RWPE1 (cell line): ENCODE measurements around the gene NOS3.

ENCODE experiments used
- CTCF ChIA-PET: fragments of 350-600 bp; sonication (Branson Sonifier 250); formaldehyde crosslinking; extraction: SDS; loops from one replicate; lab custom pipeline; 2021; lab: Yijun Ruan, JAX
- POLR2A ChIA-PET: fragments of 400-600 bp; formaldehyde crosslinking; extraction: SDS; loops from one replicate; lab custom pipeline; 2020; ENCODE audit warnings: antibody characterized with exemption; ENCODE audit not compliant: low non-redundant PET; lab: Yijun Ruan, JAX
- DNase-seq: peaks from one replicate; pipeline ENCODE4 v3.0.0; 2012; ENCODE audit warnings: low spot score
- H3K27ac ChIP-seq: fragments of 450-650 bp; 2 replicates; pipeline ENCODE4 v1.5.1; 2017
- TF ChIP-seq, protein P1 (sequence below): fragments of 450-650 bp; conservative IDR thresholded peaks from 2 replicates; pipeline ENCODE4 v1.5.1; 2017; ENCODE audit warnings: low read depth, mild to moderate bottlenecking

Gene NOS3

DNA sequence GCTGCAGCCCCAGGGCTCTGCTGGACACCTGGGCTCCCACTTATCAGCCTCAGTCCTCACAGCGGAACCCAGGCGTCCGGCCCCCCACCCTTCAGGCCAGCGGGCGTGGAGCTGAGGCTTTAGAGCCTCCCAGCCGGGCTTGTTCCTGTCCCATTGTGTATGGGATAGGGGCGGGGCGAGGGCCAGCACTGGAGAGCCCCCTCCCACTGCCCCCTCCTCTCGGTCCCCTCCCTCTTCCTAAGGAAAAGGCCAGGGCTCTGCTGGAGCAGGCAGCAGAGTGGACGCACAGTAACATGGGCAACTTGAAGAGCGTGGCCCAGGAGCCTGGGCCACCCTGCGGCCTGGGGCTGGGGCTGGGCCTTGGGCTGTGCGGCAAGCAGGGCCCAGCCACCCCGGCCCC, 2.7 kb downstream of the NOS3 start:
- no peak for DNase-seq
- H3K27ac ChIP-seq, result no peak overlapping the region
- ChIA-PET POLR2A (no interaction called here), CTCF (interaction anchor here (1.0 kb wide), 1 partner anchor 95 kb away, joined by 3 read pairs; no protein-coding TSS in a partner anchor)
- TF ChIP-seq, protein P1, sequence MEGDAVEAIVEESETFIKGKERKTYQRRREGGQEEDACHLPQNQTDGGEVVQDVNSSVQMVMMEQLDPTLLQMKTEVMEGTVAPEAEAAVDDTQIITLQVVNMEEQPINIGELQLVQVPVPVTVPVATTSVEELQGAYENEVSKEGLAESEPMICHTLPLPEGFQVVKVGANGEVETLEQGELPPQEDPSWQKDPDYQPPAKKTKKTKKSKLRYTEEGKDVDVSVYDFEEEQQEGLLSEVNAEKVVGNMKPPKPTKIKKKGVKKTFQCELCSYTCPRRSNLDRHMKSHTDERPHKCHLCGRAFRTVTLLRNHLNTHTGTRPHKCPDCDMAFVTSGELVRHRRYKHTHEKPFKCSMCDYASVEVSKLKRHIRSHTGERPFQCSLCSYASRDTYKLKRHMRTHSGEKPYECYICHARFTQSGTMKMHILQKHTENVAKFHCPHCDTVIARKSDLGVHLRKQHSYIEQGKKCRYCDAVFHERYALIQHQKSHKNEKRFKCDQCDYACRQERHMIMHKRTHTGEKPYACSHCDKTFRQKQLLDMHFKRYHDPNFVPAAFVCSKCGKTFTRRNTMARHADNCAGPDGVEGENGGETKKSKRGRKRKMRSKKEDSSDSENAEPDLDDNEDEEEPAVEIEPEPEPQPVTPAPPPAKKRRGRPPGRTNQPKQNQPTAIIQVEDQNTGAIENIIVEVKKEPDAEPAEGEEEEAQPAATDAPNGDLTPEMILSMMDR, result no peak

DNA sequence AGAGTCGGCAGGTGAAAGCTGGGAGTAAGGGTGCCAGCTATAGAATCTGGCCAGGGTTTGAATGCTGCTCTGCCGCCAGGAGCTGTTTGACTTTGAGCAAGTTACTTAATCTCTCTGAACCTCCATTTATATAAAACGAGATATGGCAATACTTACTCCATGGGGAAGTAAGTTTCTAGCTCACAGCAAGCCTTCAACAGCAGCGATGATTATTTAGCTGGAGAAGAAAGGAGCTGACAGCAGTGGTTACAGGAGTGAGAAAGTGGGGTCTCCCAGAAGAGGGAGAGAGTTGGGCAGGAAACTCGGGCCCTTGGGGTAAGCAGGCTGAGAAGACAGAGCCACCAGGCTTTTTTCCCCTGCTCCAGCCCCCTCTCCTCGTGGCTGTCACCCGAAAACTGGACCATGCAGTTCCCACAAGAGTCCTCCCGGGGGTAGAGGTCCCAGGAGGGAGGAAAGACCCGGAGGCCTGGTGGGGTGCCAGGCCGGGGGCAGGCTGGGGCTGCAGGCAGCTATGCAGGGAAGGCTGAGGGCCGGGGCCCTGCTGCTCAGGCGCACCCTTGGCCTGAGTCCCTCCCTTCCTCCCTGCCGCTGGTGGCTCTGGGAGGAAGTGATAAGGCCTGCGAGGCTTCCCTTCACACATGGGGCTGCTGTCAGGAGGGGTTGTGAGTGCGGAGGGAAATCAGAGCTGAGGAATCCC, 3.5 kb downstream of the NOS3 start:
- TF ChIP-seq, protein P1, result no peak
- ChIA-PET CTCF (interaction anchor here (0.5 to 1.0 kb wide), 2 partner anchors 96 to 449 kb away, joined by 3 read pairs; no protein-coding TSS in a partner anchor), POLR2A (no interaction called here)
- DNase-seq, result no peak
- no peak overlapping the region for H3K27ac ChIP-seq

DNA sequence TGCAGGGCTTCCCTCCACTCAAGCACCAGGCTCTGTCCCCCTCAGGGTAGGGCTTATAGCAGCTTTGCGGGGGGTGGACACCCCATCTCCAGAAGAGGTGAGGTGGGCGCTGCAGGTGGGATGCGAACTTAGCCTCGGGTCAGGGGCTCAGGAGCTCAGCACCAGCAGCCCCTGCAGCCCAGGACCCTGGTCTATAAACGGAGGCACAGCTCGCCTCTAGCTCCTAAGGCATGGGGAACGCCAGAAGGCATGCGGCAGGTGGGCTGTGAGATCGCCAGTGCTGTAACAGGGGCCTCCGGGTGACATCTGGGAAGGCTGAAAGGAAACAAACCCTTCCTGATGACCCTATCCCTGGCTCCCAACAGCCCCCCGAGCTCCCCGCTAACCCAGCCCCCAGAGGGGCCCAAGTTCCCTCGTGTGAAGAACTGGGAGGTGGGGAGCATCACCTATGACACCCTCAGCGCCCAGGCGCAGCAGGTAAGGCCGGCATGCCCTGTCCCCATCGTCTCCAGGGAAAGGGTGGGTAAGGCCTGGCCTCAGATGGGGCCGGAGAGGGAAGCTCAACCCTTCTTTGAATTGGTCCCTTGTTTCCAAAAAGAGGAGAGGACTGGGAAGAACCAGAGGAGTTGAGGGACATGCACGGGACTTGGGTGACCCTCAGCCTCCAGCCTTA, 4.2 kb downstream of the NOS3 start:
- DNase-seq, result no peak
- ChIA-PET CTCF (interaction anchor here (0.5 to 0.6 kb wide), 2 partner anchors 14 to 449 kb away, joined by 3 to 5 read pairs; no protein-coding TSS in a partner anchor), POLR2A (no interaction called here)
- H3K27ac ChIP-seq, result no peak overlapping the region
- TF ChIP-seq, protein P1, result no peak

DNA sequence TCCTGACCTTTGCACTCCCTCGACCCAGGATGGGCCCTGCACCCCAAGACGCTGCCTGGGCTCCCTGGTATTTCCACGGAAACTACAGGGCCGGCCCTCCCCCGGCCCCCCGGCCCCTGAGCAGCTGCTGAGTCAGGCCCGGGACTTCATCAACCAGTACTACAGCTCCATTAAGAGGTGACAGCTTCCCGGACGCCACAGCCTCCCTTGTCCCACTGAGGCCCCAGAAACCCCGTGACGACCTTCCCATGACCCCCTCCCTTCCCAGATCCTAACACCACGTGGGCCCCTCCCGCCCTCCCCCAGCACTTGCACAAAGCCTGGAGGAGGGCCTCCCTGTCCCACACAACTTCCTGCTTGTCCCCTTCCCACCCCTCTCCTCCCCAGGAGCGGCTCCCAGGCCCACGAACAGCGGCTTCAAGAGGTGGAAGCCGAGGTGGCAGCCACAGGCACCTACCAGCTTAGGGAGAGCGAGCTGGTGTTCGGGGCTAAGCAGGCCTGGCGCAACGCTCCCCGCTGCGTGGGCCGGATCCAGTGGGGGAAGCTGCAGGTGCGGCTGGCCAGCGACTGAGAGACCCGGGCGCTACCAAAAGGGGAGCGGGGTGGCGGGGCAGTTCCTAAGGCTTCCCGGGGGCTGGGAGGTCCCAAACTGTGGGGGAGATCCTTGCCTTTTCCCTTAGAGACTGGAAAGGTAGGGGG, 5.7 kb downstream of the NOS3 start:
- TF ChIP-seq, protein P1, result no peak
- no peak overlapping the region for H3K27ac ChIP-seq
- no peak for DNase-seq
- ChIA-PET POLR2A (no interaction called here), CTCF (interaction anchor here (0.6 kb wide), 1 partner anchor 12 kb away, joined by 3 read pairs; no protein-coding TSS in a partner anchor)

DNA sequence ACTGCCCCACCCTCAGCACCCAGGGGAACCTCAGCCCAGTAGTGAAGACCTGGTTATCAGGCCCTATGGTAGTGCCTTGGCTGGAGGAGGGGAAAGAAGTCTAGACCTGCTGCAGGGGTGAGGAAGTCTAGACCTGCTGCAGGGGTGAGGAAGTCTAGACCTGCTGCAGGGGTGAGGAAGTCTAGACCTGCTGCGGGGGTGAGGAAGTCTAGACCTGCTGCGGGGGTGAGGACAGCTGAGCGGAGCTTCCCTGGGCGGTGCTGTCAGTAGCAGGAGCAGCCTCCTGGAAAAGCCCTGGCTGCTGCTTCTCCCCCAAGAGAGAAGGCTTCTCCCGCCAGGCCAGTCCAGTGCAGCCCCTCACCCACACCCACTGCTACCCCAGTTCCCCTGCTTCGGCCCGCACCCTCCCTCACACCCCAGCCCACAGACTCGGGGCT, 6.3 kb downstream of the NOS3 start:
- no peak overlapping the region for H3K27ac ChIP-seq
- POLR2A ChIA-PET, result no interaction called here
- CTCF ChIA-PET, result no interaction called here
- DNase-seq, result no peak
- TF ChIP-seq, protein P1, result no peak

DNA sequence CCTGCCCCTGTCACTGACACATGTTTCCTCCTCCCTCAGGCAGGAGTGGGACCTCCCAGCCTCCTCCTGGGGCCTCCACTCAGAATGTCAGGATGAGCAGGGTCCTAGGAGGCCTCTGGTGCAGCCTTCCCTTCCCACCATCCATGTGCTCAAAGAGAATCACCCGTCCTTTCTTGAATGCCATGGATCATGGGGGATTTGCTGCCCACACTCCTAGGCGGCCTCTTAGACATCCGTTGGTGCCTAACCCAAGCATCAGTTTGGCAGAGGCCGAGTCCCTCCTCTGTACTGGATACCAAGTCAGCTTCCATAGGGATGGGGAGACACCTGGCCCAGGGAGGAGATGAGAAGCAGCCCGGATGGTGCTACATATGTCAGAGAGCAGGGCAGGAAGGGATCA, 7.0 kb downstream of the NOS3 start:
- ChIA-PET CTCF (no interaction called here), POLR2A (no interaction called here)
- no peak overlapping the region for H3K27ac ChIP-seq
- TF ChIP-seq, protein P1, result no peak
- no peak for DNase-seq
